Activated CD8-positive, alpha-beta T cell treated with anti-CD3 and anti-CD28 coated beads for 36 hours (primary cell): ENCODE data around the gene KRTAP5-2. TPM values are rescaled to one million over a fixed set of nuclear protein-coding genes. Genes with fewer than 3 reads are reported as not detected.

Experiments
- ATAC-seq: fragments of 200-7000 bp; cut with Tn5 transposase; one replicate; pipeline ENCODE4 v1.10.0; 2021; ENCODE audit warnings: mild to moderate bottlenecking, moderate library complexity
- CTCF ChIA-PET: fragments of 350-600 bp; sonication (Branson Sonifier 250); formaldehyde crosslinking; loops from one replicate; lab custom pipeline; 2021; ENCODE audit warnings: antibody characterized with exemption; lab: Charles Lee
- POLR2A ChIA-PET: fragments of 350-600 bp; sonication (Branson Sonifier 250); formaldehyde crosslinking; loops from one replicate; lab custom pipeline; 2021; ENCODE audit warnings: antibody characterized with exemption; lab: Charles Lee
- DNase-seq: peaks from one replicate; pipeline ENCODE4 v3.0.0-alpha.2; 2020
- H3K27ac Mint-ChIP-seq: one replicate; pipeline ENCODE4 v1.8.0; 2021; ENCODE audit warnings: mild to moderate bottlenecking, mixed read lengths
- H3K27me3 Mint-ChIP-seq: one replicate; pipeline ENCODE4 v1.8.0; 2021; ENCODE audit warnings: mixed read lengths
- H3K36me3 Mint-ChIP-seq: one replicate; pipeline ENCODE4 v1.8.0; 2021; ENCODE audit warnings: low read depth, mixed read lengths
- H3K4me1 Mint-ChIP-seq: one replicate; pipeline ENCODE4 v1.8.0; 2021; ENCODE audit warnings: low read depth, mixed read lengths
- H3K4me3 Mint-ChIP-seq: one replicate; pipeline ENCODE4 v1.8.0; 2021; ENCODE audit warnings: mild to moderate bottlenecking, moderate library complexity, mixed read lengths
- H3K9me3 Mint-ChIP-seq: one replicate; pipeline ENCODE4 v1.8.0; 2021; ENCODE audit warnings: mixed read lengths
- CTCF ChIP-seq: fragments of 200-600 bp; IDR thresholded peaks from one replicate; pipeline ENCODE4 v1.8.0; 2022; ENCODE audit warnings: antibody characterized with exemption, mild to moderate bottlenecking
- intact Hi-C: fragments of 100-400 bp; cut with micrococcal nuclease; formaldehyde crosslinking; loops from one replicate; pipeline ENCODE4 v1.10.0; 2022
- total RNA-seq, 2 experiments: library from RNA; stranded (reverse); gene quantifications; one replicate each; pipeline ENCODE4 v1.2.3, GENCODE V29; 2021

KRTAP5-2 gene
- total RNA-seq, 2 experiments from 2014 or later = not detected

GRCh38 chr11:1628506-1629325 lies 30.6 kb upstream of the KRTAP5-2 start:
- intact Hi-C loops = no loop called here
- DNase-seq (peak; percentile 63), ATAC-seq (peak; percentile 99)
- ChIA-PET CTCF (interaction anchor here (0.5 to 3.5 kb wide), 14 partner anchors 9 to 348 kb away, joined by 3 to 22 read pairs (median 4); no protein-coding TSS in a partner anchor), POLR2A (no interaction called here)
- Mint-ChIP-seq H3K27me3 (peaks cover 14% of the 10 kb centered on the region), H3K27ac (no peak overlapping the region), H3K4me1 (no peaks in the 10 kb centered on the region), H3K9me3 (no peaks in the 10 kb centered on the region), H3K36me3 (no peaks in the 10 kb centered on the region), H3K4me3 (no peak overlapping the region)
- peak; percentile 97 for TF ChIP-seq CTCF

- no peak for TF ChIP-seq CTCF
- CTCF ChIA-PET = interaction anchor here (1.3 to 2.4 kb wide), 2 partner anchors 50 to 79 kb away, joined by 5 to 11 read pairs; no protein-coding TSS in a partner anchor
- ATAC-seq = no peak
- Mint-ChIP-seq H3K27me3 (peaks cover 11% of the 10 kb centered on the region), H3K4me1 (no peaks in the 10 kb centered on the region), H3K4me3 (no peak overlapping the region), H3K27ac (no peak overlapping the region), H3K9me3 (no peaks in the 10 kb centered on the region), H3K36me3 (no peaks in the 10 kb centered on the region)
- intact Hi-C loops = no loop called here
- no peak for DNase-seq
- POLR2A ChIA-PET = no interaction called here
Measured at GRCh38 chr11:1625541-1625940, 27.4 kb upstream of the KRTAP5-2 start.

GRCh38 chr11:1624621-1625020 lies 26.5 kb upstream of the KRTAP5-2 start:
- DNase-seq = no peak
- CTCF ChIA-PET = interaction anchor here (0.6 to 1.4 kb wide), 3 partner anchors 13 to 342 kb away, joined by 3 to 4 read pairs (median 3); no protein-coding TSS in a partner anchor
- intact Hi-C loops = no loop called here
- Mint-ChIP-seq H3K27me3 (peaks cover 10% of the 10 kb centered on the region), H3K4me3 (no peak overlapping the region), H3K4me1 (peaks cover 2% of the 10 kb centered on the region), H3K36me3 (no peaks in the 10 kb centered on the region), H3K27ac (no peak overlapping the region), H3K9me3 (no peaks in the 10 kb centered on the region)
- POLR2A ChIA-PET = no interaction called here
- TF ChIP-seq CTCF = no peak
- no peak for ATAC-seq

- no peak for TF ChIP-seq CTCF
- H3K27ac Mint-ChIP-seq = no peak overlapping the region
- H3K4me3 Mint-ChIP-seq = no peak overlapping the region
- DNase-seq = no peak
- CTCF ChIA-PET = interaction anchor here (0.6 to 1.4 kb wide), 3 partner anchors 14 to 343 kb away, joined by 3 to 4 read pairs (median 3); no protein-coding TSS in a partner anchor
- no peaks in the 10 kb centered on the region for H3K36me3 Mint-ChIP-seq
- no peaks in the 10 kb centered on the region for H3K9me3 Mint-ChIP-seq
- ATAC-seq = no peak
- intact Hi-C loops = no loop called here
- peaks cover 11% of the 10 kb centered on the region for H3K27me3 Mint-ChIP-seq
- peaks cover 6% of the 10 kb centered on the region for H3K4me1 Mint-ChIP-seq
- POLR2A ChIA-PET = interaction anchor here (0.7 kb wide), 1 partner anchor 10 kb away, joined by 3 read pairs; no protein-coding TSS in a partner anchor
Measured at GRCh38 chr11:1623716-1624115, 25.6 kb upstream of the KRTAP5-2 start.

GRCh38 chr11:1622086-1622485 lies 24.0 kb upstream of the KRTAP5-2 start, which contains the start of gene KRTAP5-4:
TSS of gene KRTAP5-4 (minus strand) at chr11:1622138. CDS start at chr11:1622093, 45 bp downstream.
- intact Hi-C loops = no loop called here
- ChIA-PET POLR2A (no interaction called here), CTCF (interaction anchor here (1.3 kb wide), 1 partner anchor 9 kb away, joined by 3 read pairs; no protein-coding TSS in a partner anchor)

More at GRCh38 chr11:1622086-1622485, 24.0 kb upstream of the KRTAP5-2 start, which contains the start of gene KRTAP5-4:
- no peak within 1 kb of the TSS for H3K27ac Mint-ChIP-seq
- no peaks in the 10 kb centered on the region for H3K9me3 Mint-ChIP-seq
- peaks cover 6% of the 10 kb centered on the region for H3K4me1 Mint-ChIP-seq
- H3K4me3 Mint-ChIP-seq = no peak within 1 kb of the TSS
- DNase-seq (no peak), ATAC-seq (no peak)
- no peak for TF ChIP-seq CTCF
- no peaks in the 10 kb centered on the region for H3K36me3 Mint-ChIP-seq
- peaks cover 12% of the 10 kb centered on the region for H3K27me3 Mint-ChIP-seq
